Activated CD8-positive, alpha-beta memory T cell treated with anti-CD3 and anti-CD28 coated beads, Interleukin-2, amount 50 U/mL, for 24 hours (primary cell): Measurements from ENCODE around the gene HNF1A.

Source experiments
- DNase-seq: peaks from one replicate; pipeline ENCODE4 v3.0.0-alpha.2; 2020; ENCODE audit errors: extremely low read depth

HNF1A gene

DNA sequence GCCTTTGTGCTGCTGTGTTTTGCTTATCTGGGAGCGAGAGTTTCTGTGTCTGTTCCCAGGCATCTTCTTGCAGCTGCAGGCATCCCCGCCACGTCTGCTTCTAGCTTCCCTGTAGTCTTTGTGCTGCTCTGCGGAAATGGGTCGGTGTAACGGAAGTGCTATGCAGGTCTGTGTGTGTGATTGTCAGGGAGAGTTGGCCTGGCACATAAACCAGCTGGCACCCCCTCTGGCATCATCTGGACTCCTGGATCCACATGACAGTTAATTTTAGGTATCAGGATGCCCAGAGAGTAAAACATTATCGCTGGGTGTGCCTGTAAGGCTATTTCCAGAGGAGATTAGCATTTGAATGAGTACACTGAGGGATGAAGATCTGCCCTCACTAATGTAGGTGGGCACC is 70.1 kb downstream of the HNF1A start:
- DNase-seq = no peak

DNA sequence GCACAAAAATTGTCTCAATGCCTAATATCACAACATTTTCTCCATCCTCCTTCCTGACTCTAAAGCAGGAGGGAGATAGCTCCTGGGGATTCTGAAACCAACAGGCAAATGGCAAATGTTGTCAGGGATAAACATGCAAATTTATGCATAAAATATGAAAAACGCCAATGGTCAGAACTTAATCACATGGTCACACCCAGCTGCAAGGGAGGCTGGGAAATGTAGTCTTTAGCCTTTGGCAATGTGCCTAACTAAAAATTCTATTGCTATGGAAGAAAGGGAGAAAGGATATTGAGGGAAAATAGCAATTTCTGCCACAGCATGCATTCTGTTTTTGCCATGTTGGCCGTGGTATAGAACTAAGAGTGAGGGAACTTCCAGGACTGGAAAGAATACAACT is 72.4 kb downstream of the HNF1A start:
- no peak for DNase-seq
